SK-N-SH (cell line): ENCODE results near the gene AK3. TPM values are rescaled to one million over a fixed set of nuclear protein-coding genes. Genes with fewer than 3 reads are reported as not detected.

Experiments used
- CTCF ChIA-PET: fragments of 300-600, 350-600 bp; formaldehyde crosslinking; extraction: SDS; loops from one replicate; lab custom pipeline; 2021; lab: Yijun Ruan, JAX
- POLR2A ChIA-PET: fragments of 350-600 bp; sonication (Branson Sonifier 250); formaldehyde crosslinking; extraction: SDS; loops from one replicate; lab custom pipeline; 2020; ENCODE audit warnings: antibody characterized with exemption, inconsistent platforms; lab: Yijun Ruan, JAX
- DNase-seq: peaks from one replicate; pipeline ENCODE4 v3.0.0; 2012
- H2AFZ ChIP-seq: fragments of 200-600 bp; sonication (generic); 2 replicates; pipeline ENCODE4 v1.8.1; 2016; ENCODE audit warnings: antibody characterized with exemption, mild to moderate bottlenecking, low read depth
- H3F3A ChIP-seq: fragments of 200-600 bp; sonication (generic); replicated peaks from 2 replicates; pipeline ENCODE3; 2016; ENCODE audit warnings: antibody characterized with exemption, mild to moderate bottlenecking; ENCODE audit not compliant: insufficient read depth
- H3K27ac ChIP-seq, 2 experiments: fragments of 200-500 bp in 1 of 2; fragments of 200-600 bp in 1 of 2; sonication (Bioruptor generic) in 1 of 2; sonication (generic), shearing (Covaris generic) in 1 of 2; 2 replicates each; pipeline versions ENCODE4 v1.5.1 to v1.6.1; 2014 to 2016; ENCODE audit warnings: low read depth in 2 of 2, inconsistent platforms in 1 of 2, low read length in 1 of 2, mild to moderate bottlenecking in 1 of 2, mixed read lengths in 1 of 2
- H3K27me3 ChIP-seq: fragments of 200-600 bp; sonication (generic), shearing (Covaris generic); 2 replicates; pipeline ENCODE4 v1.6.1; 2016; ENCODE audit warnings: mixed run types; ENCODE audit not compliant: insufficient read depth
- H3K36me3 ChIP-seq, 2 experiments: fragments of 200-500 bp in 1 of 2; fragments of 200-600 bp in 1 of 2; sonication (Bioruptor generic) in 1 of 2; sonication (generic) in 1 of 2; replicated peaks in 1 of 2; 2 replicates each; pipeline versions ENCODE3 to v1.5.1; 2014 to 2016; ENCODE audit warnings: low read length in 1 of 2, mild to moderate bottlenecking in 1 of 2; ENCODE audit not compliant: insufficient read depth in 2 of 2, control insufficient read depth in 1 of 2
- H3K4me1 ChIP-seq, 2 experiments: fragments of 200-500 bp in 1 of 2; fragments of 200-600 bp in 1 of 2; sonication (Bioruptor generic) in 1 of 2; sonication (generic), shearing (Covaris generic) in 1 of 2; 2 replicates each; pipeline versions ENCODE4 v1.5.1 to v1.6.1; 2014 to 2016; ENCODE audit warnings: low read depth in 1 of 2, low read length in 1 of 2, mixed run types in 1 of 2; ENCODE audit not compliant: insufficient read depth in 2 of 2, control insufficient read depth in 1 of 2
- H3K4me2 ChIP-seq: fragments of 200-600 bp; sonication (generic), shearing (Covaris generic); 2 replicates; pipeline ENCODE4 v1.6.1; 2017; ENCODE audit warnings: mixed run types
- H3K4me3 ChIP-seq, 2 experiments: fragments of 200-500 bp in 1 of 2; fragments of 200-600 bp in 1 of 2; sonication (Bioruptor generic) in 1 of 2; sonication (generic), shearing (Covaris generic) in 1 of 2; 2 replicates each; pipeline versions ENCODE4 v1.5.1 to v1.8.1; 2014 to 2016; ENCODE audit warnings: low read depth in 2 of 2, inconsistent platforms in 1 of 2, low read length in 1 of 2, mild to moderate bottlenecking in 1 of 2, mixed read lengths in 1 of 2, moderate library complexity in 1 of 2
- H3K79me2 ChIP-seq: fragments of 200-600 bp; sonication (generic); 2 replicates; pipeline ENCODE4 v1.8.1; 2017; ENCODE audit warnings: mild to moderate bottlenecking; ENCODE audit not compliant: insufficient read depth
- H3K9ac ChIP-seq: fragments of 200-600 bp; sonication (generic); 2 replicates; pipeline ENCODE4 v1.6.1; 2017; ENCODE audit warnings: mixed run types
- H3K9me2 ChIP-seq: fragments of 200-600 bp; sonication (generic); 2 replicates; pipeline ENCODE4 v1.6.1; 2017; ENCODE audit warnings: mixed run types
- H3K9me3 ChIP-seq: fragments of 200-600 bp; sonication (generic); 2 replicates; pipeline ENCODE4 v1.6.1; 2017; ENCODE audit warnings: mixed run types, mild to moderate bottlenecking, moderate library complexity
- H4K20me1 ChIP-seq: fragments of 200-600 bp; sonication (generic); 2 replicates; pipeline ENCODE4 v1.6.1; 2017; ENCODE audit warnings: mild to moderate bottlenecking, mixed run types; ENCODE audit not compliant: insufficient read depth
- CHD2 ChIP-seq: fragments of 150-350 bp; IDR thresholded peaks from 2 replicates; pipeline ENCODE4 v1.6.1; 2018; ENCODE audit warnings: low read length; ENCODE audit not compliant: partially characterized antibody
- FOXJ3 ChIP-seq: sonication (generic); formaldehyde crosslinking; IDR thresholded peaks from 2 replicates; pipeline ENCODE4 v1.5.1; 2020; ENCODE audit warnings: mild to moderate bottlenecking, missing genetic modification reagents
- GABPA ChIP-seq: IDR thresholded peaks from 2 replicates; pipeline ENCODE4 v1.4.0; 2012; ENCODE audit warnings: low read depth, mild to moderate bottlenecking
- JUND ChIP-seq: IDR thresholded peaks from 2 replicates; pipeline ENCODE4 v1.4.0; 2012
- MEF2A ChIP-seq: IDR thresholded peaks from 2 replicates; pipeline ENCODE4 v1.4.0; 2012; ENCODE audit warnings: low read depth, borderline replicate concordance
- NRF1 ChIP-seq: IDR thresholded peaks from 2 replicates; pipeline ENCODE4 v1.6.1; 2012; ENCODE audit warnings: low read depth, mild to moderate bottlenecking, low read length
- RAD21 ChIP-seq: IDR thresholded peaks from 2 replicates; pipeline ENCODE4 v1.6.1; 2012; ENCODE audit warnings: mild to moderate bottlenecking, low read length
- SIN3A ChIP-seq: IDR thresholded peaks from 2 replicates; pipeline ENCODE4 v1.6.1; 2012; ENCODE audit warnings: low read depth, mild to moderate bottlenecking, low read length, moderate library complexity, borderline replicate concordance
- TAF1 ChIP-seq: IDR thresholded peaks from 2 replicates; pipeline ENCODE4 v1.6.1; 2012; ENCODE audit warnings: low read depth, mild to moderate bottlenecking, low read length, moderate library complexity, borderline replicate concordance
- WGBS: methylation state at CpG from one replicate; pipeline ENCODE4 v1.1.6; 2017; ENCODE audit warnings: low lambda C conversion rate; 5-methylcytosine and 5-hydroxymethylcytosine counted together
- polyA plus RNA-seq, 3 experiments: library from polyadenylated mRNA; depleted of rRNA; stranded (reverse); fragments of >200 nt; gene quantifications; 2 replicates each; pipeline ENCODE4 v1.2.3, GENCODE V29; 2012
- TF ChIP-seq, protein P1 (sequence below): IDR thresholded peaks from 2 replicates; pipeline ENCODE4 v1.6.1; 2012; ENCODE audit warnings: mild to moderate bottlenecking, low read depth, low read length, moderate library complexity
- TF ChIP-seq, protein P2 (sequence below): IDR thresholded peaks from 2 replicates; pipeline ENCODE4 v1.4.0; 2012; ENCODE audit warnings: low read depth, borderline replicate concordance
- TF ChIP-seq, protein P3 (sequence below): IDR thresholded peaks from 2 replicates; pipeline ENCODE4; 2012
- TF ChIP-seq, protein P4 (sequence below): fragments of 150-350 bp; IDR thresholded peaks from 2 replicates; pipeline ENCODE4 v1.6.1; 2016; ENCODE audit warnings: mild to moderate bottlenecking, low read depth, low read length
- TF ChIP-seq, protein P5 (sequence below): IDR thresholded peaks from 2 replicates; pipeline ENCODE4 v1.4.0; 2012; ENCODE audit warnings: low read depth

AK3 gene
- polyA plus RNA-seq, 1 of the 3 experiments (the other 2 are of a cell fraction), result 20.6 TPM

DNA sequence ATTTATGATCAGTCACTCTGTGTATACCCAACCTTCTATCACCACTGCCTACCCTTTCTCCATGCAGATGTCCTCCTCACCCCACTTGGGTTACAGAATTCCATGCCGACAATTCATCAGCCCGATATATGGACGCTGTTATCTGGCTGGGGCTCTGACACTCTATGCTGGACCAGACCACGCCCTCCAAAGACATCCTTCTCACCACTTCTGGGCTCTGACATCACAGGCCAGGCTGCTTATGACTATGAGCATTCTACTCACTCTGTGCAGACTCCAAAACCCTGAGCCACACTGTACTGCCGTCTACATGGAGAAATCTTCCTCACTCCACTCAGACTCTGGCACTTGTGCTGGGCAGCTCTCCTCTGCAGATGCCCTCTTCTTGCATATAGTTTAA is 7.6 kb upstream of the AK3 start (continued):
- TF ChIP-seq, protein P1, sequence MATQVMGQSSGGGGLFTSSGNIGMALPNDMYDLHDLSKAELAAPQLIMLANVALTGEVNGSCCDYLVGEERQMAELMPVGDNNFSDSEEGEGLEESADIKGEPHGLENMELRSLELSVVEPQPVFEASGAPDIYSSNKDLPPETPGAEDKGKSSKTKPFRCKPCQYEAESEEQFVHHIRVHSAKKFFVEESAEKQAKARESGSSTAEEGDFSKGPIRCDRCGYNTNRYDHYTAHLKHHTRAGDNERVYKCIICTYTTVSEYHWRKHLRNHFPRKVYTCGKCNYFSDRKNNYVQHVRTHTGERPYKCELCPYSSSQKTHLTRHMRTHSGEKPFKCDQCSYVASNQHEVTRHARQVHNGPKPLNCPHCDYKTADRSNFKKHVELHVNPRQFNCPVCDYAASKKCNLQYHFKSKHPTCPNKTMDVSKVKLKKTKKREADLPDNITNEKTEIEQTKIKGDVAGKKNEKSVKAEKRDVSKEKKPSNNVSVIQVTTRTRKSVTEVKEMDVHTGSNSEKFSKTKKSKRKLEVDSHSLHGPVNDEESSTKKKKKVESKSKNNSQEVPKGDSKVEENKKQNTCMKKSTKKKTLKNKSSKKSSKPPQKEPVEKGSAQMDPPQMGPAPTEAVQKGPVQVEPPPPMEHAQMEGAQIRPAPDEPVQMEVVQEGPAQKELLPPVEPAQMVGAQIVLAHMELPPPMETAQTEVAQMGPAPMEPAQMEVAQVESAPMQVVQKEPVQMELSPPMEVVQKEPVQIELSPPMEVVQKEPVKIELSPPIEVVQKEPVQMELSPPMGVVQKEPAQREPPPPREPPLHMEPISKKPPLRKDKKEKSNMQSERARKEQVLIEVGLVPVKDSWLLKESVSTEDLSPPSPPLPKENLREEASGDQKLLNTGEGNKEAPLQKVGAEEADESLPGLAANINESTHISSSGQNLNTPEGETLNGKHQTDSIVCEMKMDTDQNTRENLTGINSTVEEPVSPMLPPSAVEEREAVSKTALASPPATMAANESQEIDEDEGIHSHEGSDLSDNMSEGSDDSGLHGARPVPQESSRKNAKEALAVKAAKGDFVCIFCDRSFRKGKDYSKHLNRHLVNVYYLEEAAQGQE, result no peak
- TF ChIP-seq RAD21 (no peak), TAF1 (no peak), FOXJ3 (no peak)
- TF ChIP-seq, protein P2, sequence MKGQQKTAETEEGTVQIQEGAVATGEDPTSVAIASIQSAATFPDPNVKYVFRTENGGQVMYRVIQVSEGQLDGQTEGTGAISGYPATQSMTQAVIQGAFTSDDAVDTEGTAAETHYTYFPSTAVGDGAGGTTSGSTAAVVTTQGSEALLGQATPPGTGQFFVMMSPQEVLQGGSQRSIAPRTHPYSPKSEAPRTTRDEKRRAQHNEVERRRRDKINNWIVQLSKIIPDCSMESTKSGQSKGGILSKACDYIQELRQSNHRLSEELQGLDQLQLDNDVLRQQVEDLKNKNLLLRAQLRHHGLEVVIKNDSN, result no peak
- TF ChIP-seq, protein P3, sequence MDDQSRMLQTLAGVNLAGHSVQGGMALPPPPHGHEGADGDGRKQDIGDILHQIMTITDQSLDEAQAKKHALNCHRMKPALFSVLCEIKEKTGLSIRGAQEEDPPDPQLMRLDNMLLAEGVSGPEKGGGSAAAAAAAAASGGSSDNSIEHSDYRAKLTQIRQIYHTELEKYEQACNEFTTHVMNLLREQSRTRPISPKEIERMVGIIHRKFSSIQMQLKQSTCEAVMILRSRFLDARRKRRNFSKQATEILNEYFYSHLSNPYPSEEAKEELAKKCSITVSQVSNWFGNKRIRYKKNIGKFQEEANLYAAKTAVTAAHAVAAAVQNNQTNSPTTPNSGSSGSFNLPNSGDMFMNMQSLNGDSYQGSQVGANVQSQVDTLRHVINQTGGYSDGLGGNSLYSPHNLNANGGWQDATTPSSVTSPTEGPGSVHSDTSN, result no peak
- TF ChIP-seq, protein P4, sequence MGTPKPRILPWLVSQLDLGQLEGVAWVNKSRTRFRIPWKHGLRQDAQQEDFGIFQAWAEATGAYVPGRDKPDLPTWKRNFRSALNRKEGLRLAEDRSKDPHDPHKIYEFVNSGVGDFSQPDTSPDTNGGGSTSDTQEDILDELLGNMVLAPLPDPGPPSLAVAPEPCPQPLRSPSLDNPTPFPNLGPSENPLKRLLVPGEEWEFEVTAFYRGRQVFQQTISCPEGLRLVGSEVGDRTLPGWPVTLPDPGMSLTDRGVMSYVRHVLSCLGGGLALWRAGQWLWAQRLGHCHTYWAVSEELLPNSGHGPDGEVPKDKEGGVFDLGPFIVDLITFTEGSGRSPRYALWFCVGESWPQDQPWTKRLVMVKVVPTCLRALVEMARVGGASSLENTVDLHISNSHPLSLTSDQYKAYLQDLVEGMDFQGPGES, result no peak

DNA sequence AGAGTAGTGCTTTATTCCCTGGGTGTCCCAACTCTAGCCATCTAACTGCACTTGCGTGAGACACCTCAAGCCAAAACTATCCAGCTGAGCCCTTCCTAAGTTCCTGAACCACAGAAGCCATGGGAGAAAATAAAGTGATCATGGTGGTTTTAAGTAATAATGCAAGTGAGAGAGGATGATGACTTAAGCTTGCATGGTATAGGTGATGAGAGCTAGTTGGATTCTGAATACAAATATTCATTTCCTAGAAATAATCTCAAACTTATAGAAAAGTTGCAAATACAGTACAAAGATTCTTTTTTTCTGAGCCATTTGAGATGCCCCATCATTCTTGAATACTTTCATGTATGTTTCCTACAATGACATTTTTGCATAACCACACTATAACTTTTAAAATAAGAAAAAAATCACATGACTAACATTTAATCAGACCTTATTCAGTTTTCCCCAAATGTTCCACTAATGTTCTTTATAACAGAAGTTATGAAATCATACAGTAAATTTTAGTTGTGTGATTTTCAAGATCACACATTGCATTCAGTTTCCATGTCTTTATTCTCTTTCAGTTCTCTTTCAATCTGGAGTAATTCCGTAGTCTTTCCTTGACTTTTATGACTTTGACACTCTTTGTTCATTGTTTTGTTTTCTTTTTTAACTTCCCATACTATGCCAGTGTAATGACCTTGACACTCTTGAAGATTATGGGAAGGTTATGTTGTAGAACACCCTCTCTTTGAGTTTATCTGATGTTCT is 5.5 kb upstream of the AK3 start:
- 89% methylated on average over 2 of the region's 2 CpGs for WGBS
- Histone ChIP-seq H3F3A (peaks cover 10% of the 10 kb centered on the region), H3K79me2 (no peaks in the 10 kb centered on the region), H3K9me2 (no peaks in the 10 kb centered on the region), H2AFZ (no peak overlapping the region), H3K27me3 (no peaks in the 10 kb centered on the region), H3K4me1 (peaks cover 0 to 7% of the 10 kb centered on the region in 2 experiments; a peak in 2 of 4 replicates), H3K4me3 (no peak overlapping the region), H3K36me3 (no peaks in the 10 kb centered on the region), H3K4me2 (no peak overlapping the region), H3K9ac (no peak overlapping the region), H3K9me3 (no peaks in the 10 kb centered on the region), H4K20me1 (no peaks in the 10 kb centered on the region), H3K27ac (no peak overlapping the region)
- ChIA-PET POLR2A (no interaction called here), CTCF (interaction anchor here (1.0 to 3.3 kb wide), 5 partner anchors 10 to 309 kb away, joined by 3 to 18 read pairs (median 4); partner anchors contain the start of gene JAK2)
- no peak for DNase-seq
- TF ChIP-seq TAF1, result no peak
- TF ChIP-seq GABPA, result no peak
- TF ChIP-seq, protein P5, sequence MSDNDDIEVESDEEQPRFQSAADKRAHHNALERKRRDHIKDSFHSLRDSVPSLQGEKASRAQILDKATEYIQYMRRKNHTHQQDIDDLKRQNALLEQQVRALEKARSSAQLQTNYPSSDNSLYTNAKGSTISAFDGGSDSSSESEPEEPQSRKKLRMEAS, result no peak
- TF ChIP-seq, protein P1, result no peak
- TF ChIP-seq, protein P4, result no peak
- TF ChIP-seq SIN3A, result no peak
- no peak for TF ChIP-seq CHD2
- no peak for TF ChIP-seq FOXJ3
- TF ChIP-seq NRF1, result no peak
- no peak for TF ChIP-seq JUND
- TF ChIP-seq, protein P3, result no peak
- no peak for TF ChIP-seq MEF2A
